Adipocyte (in vitro differentiated cells): ENCODE data around the gene TCP11.

ENCODE experiments used
- DNase-seq: peaks from one replicate; pipeline ENCODE4 v3.0.0-alpha.2; 2015; ENCODE audit warnings: low read depth
- H3K27me3 ChIP-seq: replicated peaks from 2 replicates; pipeline ENCODE4 v1.7.0; 2013; ENCODE audit warnings: mild to moderate bottlenecking, low read length, moderate library complexity; ENCODE audit not compliant: control insufficient read depth, insufficient read depth
- H3K36me3 ChIP-seq: 2 replicates; pipeline ENCODE4 v1.7.0; 2013; ENCODE audit warnings: low read length, mild to moderate bottlenecking, moderate library complexity; ENCODE audit not compliant: control insufficient read depth, insufficient read depth, severe bottlenecking
- H3K4me1 ChIP-seq: 2 replicates; pipeline ENCODE4 v1.7.0; 2013; ENCODE audit warnings: mild to moderate bottlenecking, low read length, moderate library complexity; ENCODE audit not compliant: control insufficient read depth, insufficient read depth
- H3K4me3 ChIP-seq: 2 replicates; pipeline ENCODE4 v1.7.0; 2013; ENCODE audit warnings: mild to moderate bottlenecking, low read length, moderate library complexity
- H3K9ac ChIP-seq: 2 replicates; pipeline ENCODE4 v1.7.0; 2013; ENCODE audit warnings: mild to moderate bottlenecking, low read length, moderate library complexity
- H3K9me3 ChIP-seq: 2 replicates; pipeline ENCODE4 v1.7.0; 2013; ENCODE audit warnings: mild to moderate bottlenecking, low read length, moderate library complexity; ENCODE audit not compliant: control insufficient read depth

The TCP11 gene

GRCh38 chr6:35068206-35068605 lies 72.9 kb downstream of the TCP11 start:
- no peaks in the 10 kb centered on the region for H3K27me3 ChIP-seq
- H3K4me1 ChIP-seq, result no peaks in the 10 kb centered on the region
- no peak overlapping the region for H3K9ac ChIP-seq
- H3K36me3 ChIP-seq, result peaks cover 8% of the 10 kb centered on the region
- no peak for DNase-seq
- H3K4me3 ChIP-seq, result no peak overlapping the region
- H3K9me3 ChIP-seq, result no peaks in the 10 kb centered on the region
